NCI-H1436 treated with DMSO at 0.1 percent for 48 hours (cell line): Measurements from ENCODE around the gene ZFC3H1.
"Not testable (repeated sequence)": the region's sequence is repeated elsewhere in the genome, so short reads cannot be mapped to it uniquely, and the experiment has no call there.

Experiments
- DNase-seq: peaks from one replicate; lab custom pipeline; 2025; lab: John Stamatoyannopoulos, UW

Gene ZFC3H1

GRCh38 chr12:71626768-71627167, 36.9 kb downstream of the ZFC3H1 start:
- DNase-seq = no peak

DNA sequence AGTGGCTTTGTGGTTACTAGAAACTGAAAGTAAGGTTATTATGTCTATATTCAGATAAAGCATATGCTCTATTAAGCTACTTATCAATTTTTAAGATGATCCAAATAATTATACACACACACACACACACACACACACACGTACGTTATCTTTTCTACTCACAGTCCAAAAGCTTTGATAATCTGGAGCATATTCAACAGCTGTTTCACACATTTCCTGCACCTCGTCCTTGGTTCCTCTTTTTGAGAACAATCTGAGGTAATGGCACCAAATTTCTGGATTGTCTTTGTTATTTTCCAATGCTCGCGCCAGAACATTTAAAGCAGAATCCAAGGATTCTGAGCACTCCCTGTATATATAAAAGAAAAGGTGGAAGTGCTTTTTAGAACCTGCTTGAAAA, 37.5 kb downstream of the ZFC3H1 start:
- no peak for DNase-seq

- no peak for DNase-seq
Observed at GRCh38 chr12:71625476-71625875, 38.2 kb downstream of the ZFC3H1 start.

DNA sequence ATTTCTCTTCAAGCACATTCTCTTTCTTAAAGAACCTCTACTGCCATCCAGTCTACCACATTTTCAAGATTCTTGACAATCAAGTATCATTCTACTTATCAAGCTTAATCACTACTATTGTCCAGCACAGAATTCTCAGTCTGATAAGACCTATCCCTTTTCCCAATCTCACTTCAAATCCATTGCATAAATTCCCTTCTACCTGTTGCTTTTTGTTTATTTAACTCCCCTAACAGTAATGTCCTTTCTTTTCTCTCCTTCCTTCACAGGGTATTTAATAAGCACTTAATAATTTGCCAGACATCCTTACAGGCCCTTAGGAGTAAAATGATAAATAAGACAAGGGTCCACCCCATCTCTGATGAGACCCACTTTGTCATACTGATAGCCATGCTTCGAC, 41.7 kb downstream of the ZFC3H1 start:
- DNase-seq = no peak

- DNase-seq = no peak
Observed at GRCh38 chr12:71610031-71610795, 53.4 kb downstream of the ZFC3H1 start.

- DNase-seq = no peak
Observed at GRCh38 chr12:71607494-71608330, 55.9 kb downstream of the ZFC3H1 start.

GRCh38 chr12:71605039-71605438, 58.6 kb downstream of the ZFC3H1 start:
- no peak for DNase-seq

GRCh38 chr12:71602761-71603577, 60.7 kb downstream of the ZFC3H1 start:
- DNase-seq = no peak

DNA sequence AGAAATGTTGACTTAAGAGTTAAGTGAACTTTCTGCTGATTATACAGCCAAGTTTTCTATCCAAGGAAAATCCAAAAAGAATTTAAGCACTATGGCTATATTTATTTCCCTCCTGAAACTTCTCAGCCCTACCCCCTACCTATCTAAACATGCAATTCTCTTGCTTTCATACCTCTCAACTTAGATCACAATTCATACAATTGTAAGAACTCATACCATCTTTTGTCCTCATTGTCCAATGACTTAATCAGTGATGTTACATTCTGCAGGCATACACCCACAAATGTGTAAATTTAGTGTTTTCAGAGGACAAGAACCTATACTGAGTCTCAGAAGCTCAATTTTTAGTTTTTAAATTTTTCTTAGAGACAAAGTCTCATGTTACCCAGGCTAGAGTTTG, 62.1 kb downstream of the ZFC3H1 start:
- DNase-seq = no peak

DNA sequence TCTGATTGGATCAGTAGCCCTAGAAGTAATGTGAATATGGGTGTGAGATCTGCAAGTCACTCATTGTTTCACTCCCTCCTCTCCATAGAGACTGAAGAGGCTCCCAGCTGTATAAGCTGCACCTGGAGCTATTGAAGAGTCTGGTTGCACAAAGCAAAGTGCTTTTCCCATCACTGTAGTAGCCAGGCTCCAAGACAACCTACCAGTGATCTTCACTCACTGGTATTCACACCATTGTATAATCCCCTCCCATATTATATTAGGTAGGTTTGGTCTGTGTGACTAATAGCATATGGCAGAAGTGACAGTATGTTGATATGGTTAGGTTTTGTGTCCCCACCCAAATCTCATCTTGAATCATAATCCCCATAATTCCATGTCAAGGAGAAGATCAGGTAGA, 64.4 kb downstream of the ZFC3H1 start:
- DNase-seq = no peak

DNA sequence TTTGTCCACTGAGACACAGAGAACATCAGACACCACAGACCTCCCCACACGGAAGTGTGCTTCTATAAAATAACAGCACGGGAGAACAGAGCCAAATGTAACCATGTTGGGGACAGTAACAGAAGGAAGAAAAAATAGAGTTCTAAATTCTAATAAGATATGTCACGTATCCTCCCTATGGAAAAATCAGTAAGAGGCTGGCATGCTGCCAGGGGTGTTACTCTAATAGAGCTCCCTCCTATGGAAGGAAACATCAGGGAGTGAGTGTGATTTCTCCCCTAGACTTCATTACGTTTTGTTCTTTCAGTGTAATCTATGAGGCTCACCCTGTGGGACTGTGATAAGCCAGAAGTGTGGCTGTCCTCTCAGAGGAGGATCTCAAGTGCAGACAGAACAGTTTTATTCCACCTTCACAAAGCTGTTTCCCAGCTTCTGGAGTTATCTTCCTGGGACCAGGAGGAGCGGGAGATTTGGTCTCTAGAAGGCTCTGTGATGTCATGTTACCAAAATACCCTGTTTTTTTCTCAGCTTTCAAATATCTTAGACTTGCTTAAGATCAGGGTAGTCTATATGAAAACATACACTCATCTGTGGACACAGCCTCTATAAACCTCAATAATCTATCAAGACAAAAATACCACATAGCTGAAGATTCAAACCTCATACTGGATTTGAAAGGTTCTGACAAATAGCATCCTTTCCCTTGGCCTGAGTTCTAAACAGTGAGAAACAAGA, 69.3 kb downstream of the ZFC3H1 start:
- no peak for DNase-seq

GRCh38 chr12:71592841-71593240, 70.8 kb downstream of the ZFC3H1 start:
- DNase-seq = no peak

DNA sequence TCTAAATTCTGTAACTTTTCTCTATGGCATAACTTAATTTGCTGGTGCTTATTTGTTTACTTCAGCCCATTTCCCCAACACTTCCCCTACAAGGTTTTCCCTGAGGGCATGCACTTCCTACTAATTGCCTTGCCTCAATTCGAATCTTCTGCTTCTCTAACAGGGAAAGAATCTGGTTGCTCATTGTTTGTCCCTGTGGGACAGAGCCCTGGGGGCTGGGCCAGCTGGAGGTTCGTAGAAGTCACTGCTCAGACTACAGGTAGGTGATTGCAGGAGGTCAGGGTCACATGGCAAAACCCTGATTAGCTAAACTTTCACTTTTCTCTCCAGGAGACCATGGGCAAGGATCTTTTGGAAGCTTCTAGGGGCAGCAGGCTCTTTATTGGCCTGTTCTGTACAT, 72.0 kb downstream of the ZFC3H1 start:
- no peak for DNase-seq

- DNase-seq = no peak
Observed at GRCh38 chr12:71589478-71589881, 74.2 kb downstream of the ZFC3H1 start.

- DNase-seq = no peak
Observed at GRCh38 chr12:71587012-71587411, 76.6 kb downstream of the ZFC3H1 start.

GRCh38 chr12:71585218-71585617, 78.4 kb downstream of the ZFC3H1 start:
- DNase-seq = no peak

GRCh38 chr12:71584356-71584755, 79.3 kb downstream of the ZFC3H1 start:
- no peak for DNase-seq

- no peak for DNase-seq
Observed at GRCh38 chr12:71582925-71583324, 80.7 kb downstream of the ZFC3H1 start.

DNA sequence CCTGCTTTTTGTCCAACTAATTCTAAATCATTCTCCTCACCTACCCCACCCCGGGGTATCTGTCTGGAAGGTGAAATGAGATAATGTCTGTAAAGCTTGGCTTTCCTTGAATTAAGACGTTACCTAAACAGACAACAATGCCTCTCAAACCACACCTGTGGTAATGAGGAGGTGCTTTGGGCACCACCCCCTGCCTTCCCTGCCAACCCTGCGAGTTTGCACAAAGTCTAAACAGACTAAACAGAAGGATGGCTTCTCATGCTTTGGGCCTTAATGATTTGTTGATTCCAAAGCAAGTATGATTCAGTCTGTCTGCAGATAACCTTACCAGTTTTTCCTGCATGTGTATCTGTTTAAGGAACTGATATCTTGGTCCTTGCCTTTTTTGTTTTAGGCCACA, 82.4 kb downstream of the ZFC3H1 start:
- no peak for DNase-seq

DNA sequence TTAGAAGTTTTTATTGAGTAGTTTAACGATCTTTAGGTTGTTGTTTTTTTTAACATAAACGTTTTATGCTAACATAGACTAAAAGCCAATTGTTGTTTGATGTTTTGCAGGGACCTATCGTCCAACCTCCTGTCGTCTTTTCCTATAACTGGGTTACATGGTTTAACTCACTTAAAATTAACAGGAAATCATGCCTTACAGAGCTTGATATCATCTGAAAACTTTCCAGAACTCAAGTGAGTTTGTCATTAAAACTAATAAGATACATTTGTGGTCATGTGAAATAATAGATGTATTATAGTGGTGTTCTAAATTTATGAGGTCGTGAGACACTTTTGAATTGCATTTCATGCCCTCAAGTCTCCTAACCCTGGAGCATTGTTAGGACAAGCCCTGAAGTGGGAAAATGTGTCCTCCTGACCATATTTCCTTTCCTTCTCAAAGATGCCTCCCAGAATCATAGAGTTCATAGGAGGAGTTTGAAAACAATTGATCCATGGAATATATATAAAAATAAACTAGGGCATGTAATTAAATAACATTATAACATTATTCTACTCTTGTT, 84.9 kb downstream of the ZFC3H1 start:
- DNase-seq = no peak

DNA sequence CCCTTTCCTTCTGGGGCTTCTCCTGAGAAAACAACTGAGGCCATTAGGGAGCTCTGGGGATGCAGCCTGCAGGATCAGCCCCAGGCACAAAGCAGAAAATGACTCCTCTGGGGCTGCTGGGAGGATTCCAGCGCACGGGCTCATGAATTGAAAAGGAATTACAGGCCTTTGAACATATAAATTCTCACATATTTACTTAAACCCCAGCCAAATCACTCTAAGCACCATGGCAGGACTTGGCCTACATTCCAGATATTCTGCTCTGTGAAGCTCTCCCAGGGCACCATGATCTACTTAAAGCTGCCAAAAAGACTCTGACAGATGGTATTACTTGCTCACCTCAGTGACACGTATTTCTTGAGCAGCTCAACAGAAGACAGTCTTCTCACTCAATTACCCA, 87.2 kb downstream of the ZFC3H1 start:
- no peak for DNase-seq

DNA sequence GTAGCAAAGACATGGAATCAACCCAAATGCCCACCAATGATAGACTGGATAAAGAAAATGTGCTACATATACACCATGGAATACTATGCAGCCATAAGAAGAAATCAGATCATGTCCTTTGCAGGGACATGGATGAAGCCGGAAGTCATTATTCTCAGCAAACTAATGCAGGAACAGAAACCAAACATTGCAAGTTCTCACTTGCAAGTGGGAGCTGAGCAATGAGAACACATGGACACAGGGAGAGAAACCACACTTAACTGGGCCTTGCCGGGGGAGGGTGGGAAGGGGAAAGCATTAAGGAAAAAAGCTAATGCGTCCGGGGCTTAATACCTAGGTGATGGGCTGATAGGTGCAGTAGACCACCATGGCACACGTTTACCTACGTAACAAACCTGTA, 93.8 kb downstream of the ZFC3H1 start:
- not testable (repeated sequence) for DNase-seq
